GM21423 (cell line): ENCODE results near the gene CTTNBP2NL.
A peak's percentile ranks its signal among the peaks of the same experiment; 100 is the strongest.

Experiments used
- ATAC-seq: cut with Tn5 transposase; IDR thresholded peaks from one replicate; pipeline ENCODE4 v1.9.1; 2021; ENCODE audit warnings: mild to moderate bottlenecking, moderate library complexity; ENCODE audit not compliant: unreplicated experiment

The CTTNBP2NL gene

GRCh38 chr1:112395821-112396652 is at the start of gene CTTNBP2NL:
Gene CTTNBP2NL, plus strand, starts transcription at chr1:112396214. Its CDS starts 19,952 bp downstream, at chr1:112416166.
- ATAC-seq = peak; percentile 66

GRCh38 chr1:112346801-112347350 is 49.1 kb upstream of the CTTNBP2NL start:
- no peak for ATAC-seq

GRCh38 chr1:112356765-112357164 is 39.2 kb upstream of the CTTNBP2NL start:
- ATAC-seq = no peak

- ATAC-seq = no peak
These were observed 38.5 kb upstream of the CTTNBP2NL start for GRCh38 chr1:112357467-112357866.

DNA sequence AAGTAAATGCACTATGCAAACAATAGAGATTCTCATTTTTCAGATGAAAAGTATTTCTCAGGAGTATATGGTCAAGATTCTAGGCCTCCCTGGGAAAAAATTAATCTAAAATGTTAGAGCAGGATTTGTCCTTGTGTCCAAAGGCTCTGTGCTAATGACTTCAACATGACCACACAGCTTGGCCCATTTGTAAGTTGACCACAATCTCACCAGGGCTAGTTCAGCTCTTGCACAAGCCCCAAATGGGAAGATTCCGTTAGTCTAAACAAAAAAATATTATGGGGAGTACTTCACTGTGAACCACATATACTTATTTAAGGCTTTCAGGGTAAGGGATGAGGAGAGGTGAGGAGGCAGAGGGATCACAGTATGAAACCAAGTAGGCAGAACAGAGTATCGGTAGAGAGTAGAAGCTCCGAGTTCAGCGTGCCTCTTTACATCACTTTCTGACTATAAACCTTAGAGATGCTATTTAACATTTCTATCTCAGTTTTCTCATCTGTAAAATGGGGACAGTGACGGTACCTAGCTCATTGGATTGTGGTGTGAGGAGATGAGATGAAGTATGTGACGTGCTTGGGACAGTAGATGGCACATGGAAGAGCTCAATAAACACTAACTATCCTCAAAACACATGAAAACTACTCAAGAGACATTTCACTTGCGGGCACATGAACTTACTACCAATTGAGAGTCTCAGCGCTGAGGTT is 37.8 kb upstream of the CTTNBP2NL start:
- no peak for ATAC-seq

- no peak for ATAC-seq
These were observed 37.1 kb upstream of the CTTNBP2NL start for GRCh38 chr1:112358798-112359408.

DNA sequence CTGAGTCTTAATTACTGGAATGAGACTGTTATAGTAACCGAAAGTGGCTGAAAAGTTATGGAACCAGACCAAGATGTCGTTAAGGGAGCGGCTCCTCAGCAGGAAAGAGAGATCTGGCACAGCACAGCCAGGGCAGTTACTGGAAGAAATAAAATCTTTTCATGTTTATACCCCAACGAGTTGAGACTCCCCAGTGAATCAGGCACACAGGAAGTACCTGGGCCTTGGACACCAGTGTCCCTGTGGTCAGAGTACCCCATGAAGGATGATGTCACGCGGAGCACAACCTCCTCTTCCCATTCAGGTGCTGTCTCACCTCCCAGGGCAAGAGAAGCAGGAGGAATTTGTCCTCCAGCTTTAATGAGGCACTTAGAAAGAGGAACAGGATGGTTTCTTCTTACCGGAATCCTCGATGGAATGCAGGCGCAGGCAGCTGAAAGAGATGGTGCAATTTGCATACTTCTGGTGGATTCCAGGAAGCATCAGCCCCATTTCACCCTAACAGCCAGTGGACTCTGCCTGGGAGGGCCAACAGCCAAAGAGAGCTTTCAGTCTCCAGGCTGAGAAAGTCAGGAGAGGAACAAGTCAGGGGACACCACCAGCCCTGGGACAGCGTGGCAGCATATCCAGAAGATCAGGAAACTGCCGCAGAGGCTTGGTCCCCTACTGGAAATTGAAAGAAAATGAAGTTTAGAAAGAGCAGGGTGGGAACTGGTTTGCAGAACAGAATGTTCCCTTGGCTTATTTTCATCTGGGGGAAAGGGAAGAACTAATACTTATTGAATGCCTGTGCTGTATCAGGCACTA is 35.9 kb upstream of the CTTNBP2NL start:
- no peak for ATAC-seq

DNA sequence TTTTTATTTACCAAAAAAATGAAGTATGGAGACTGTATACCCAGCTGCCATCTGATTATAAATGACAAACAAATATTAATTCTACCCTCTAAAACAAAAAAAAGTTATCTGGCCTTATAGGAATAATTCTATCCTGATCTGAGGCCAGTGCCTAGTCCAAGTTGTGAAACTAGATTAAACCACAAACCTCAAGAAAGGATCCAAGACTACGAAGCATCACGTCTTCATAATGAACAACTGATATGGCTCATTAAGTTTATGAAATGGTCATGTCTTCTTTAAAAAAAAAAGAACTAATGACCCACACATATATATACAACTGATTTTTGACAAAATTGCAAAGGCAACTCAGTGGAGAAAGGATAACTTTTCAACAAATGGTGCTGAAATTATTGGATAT is 32.4 kb upstream of the CTTNBP2NL start:
- ATAC-seq = no peak

DNA sequence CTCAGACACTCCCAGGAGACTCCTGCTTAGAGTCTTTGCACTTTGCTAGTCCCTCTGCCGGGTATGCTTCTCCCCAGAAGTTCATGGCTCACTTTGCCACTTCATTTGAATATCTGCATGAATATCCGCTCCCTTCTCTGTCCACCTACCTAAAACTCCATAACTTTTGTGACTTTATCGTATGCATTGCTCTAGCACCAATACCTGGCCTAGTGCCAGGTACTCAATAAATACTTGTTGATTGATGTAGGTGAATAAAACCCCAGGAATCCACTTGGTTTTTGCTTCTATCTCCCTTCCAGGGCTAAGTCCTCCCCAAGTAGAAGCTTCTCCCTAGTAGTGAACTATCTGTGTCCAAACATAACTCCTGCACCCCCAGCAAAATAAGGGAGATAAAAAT is 27.8 kb upstream of the CTTNBP2NL start:
- no peak for ATAC-seq

DNA sequence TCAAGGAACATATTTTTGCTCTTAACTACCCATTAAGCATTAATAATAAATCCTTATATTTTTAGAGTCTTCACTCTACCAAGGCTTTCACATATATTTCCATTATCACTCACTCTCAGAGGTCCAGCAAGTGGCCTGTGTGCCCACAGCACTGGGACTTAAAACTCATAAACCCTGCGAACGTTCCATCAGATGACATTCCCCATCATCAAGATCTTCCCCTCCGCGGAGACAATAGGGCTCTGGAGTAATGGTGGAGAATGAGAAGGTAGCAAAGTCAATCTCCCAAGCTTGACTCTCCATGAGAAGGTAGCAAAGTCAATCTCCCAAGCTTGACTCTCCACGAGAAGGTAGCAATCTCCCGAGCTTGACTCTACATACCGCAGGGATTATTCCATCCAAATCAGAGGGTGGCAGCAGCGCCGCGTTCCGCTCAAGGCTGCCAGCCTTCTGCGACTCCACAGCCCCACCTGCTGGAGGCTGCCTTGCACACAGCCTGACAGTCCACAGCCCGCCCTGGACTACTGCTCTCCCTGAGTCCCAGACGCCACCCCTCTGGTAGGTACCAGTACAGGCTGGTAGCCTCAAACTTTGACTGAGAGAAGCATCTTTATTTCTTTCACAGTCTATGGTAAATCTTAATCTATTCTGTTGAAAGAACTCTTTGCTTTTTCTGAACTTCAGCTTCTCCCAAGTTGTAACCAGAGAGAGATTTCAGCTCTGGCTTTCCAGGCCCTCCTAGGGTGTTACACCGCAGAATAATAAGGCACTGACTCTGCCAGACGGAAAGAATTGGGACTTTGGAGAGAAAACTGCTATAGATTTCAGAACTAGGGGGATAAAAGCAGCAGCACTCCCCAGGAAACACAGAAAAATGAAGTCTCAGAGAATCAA is 26.4 kb upstream of the CTTNBP2NL start:
- peak; percentile 92 for ATAC-seq

DNA sequence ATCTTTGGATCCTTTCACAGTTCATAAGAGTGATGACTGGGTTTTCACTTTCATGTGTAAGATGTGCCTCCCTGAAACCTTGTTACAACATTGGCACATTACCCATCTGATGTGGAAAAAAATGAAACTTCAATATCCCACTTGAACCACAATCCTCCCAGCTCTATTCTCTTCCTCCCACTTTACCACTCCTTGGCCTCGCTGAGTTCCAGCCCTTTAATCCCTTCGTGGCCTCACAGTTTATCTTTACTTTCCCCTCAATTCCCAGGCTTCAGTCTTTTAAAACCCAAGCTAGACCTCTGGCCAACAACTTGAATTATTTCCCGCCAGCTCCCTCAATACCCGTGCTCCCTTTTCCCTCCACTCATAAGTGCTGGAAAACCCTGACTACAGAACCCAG is 25.0 kb upstream of the CTTNBP2NL start:
- ATAC-seq = no peak

- ATAC-seq = no peak
These were observed 24.2 kb upstream of the CTTNBP2NL start for GRCh38 chr1:112371775-112372174.

DNA sequence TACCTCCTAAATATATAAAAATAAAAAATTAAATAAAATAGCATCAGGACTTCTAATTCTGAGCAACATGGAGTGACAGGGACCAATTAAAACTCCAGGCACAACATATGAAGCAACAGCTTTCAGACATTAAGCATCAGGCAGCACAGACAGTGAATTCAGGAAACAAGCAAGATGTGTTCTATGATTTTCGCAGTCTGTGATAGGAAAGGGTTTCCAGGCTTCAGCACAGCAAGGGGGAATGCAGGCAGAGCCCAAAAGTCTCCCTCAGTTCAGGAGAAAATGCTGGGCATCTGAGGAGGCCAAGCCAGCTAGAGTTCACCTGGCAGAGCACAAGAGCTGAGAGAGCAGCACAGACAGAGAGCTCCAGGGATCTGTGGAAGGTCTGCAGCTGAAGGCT is 22.2 kb upstream of the CTTNBP2NL start:
- no peak for ATAC-seq

DNA sequence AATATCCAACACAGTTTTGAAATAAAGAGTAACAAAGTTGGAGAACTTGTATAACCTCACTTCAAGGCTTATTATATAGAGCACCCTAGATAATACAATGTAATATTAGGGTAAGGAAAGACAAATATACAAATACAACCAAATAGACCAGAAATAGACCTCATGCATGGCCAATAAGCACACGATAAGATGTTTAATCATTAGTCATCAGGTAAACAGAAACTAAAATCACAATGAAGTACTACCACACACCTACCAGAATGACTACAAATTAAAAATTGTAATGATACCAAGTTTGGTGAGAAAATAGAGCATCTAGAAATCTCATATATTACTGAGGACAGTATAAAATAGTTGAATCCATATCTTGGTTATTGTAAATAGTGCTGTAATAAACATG is 20.3 kb upstream of the CTTNBP2NL start:
- ATAC-seq = no peak

DNA sequence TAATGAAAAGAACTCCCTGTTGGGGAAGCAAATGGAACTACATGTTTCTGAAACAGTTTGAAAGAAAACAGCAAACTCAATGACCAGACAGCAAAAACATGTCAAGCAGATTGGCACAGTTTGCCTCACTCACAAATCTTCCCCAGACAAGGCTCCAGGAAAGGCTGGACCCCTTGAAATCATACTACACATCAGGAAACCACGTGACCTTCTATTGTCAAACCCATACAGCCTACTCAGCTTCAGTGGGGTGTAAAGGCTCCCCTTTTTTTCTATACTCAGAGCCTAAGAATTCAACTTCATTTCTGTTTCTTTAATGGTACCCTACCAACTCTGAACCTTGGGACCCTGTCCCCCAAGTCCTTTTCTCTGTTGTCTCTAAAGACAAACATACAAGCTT is 15.7 kb upstream of the CTTNBP2NL start:
- ATAC-seq = no peak

GRCh38 chr1:112381324-112382076 is 14.5 kb upstream of the CTTNBP2NL start:
- no peak for ATAC-seq

DNA sequence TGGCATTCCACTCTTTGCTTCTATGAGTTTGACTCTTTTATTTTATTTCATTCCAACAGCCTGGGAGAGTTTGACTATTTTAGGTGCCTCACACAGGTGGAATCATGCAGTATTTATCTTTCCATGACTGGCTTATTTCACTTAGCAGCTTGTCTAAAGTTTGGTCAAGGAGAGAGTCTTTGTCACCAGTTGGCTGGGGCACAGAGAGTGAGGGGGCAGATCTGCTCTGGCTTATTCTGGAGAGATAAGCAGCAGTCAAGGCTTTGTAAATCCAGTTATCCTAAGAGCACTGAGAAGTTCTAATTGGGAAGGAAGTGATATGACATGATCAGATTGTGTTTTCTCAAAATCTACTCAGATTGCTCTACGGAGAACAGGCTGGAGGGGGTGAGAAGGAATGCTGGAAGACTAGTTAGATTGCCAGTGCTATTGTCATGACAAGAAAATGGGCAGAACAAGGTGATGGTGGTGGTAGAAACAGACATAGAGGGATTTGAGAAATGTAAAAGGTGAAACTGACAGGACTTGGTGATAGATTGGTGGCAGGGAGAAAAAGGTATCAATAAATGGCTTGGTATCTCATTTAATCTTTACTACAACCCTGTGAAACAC is 12.1 kb upstream of the CTTNBP2NL start:
- no peak for ATAC-seq

DNA sequence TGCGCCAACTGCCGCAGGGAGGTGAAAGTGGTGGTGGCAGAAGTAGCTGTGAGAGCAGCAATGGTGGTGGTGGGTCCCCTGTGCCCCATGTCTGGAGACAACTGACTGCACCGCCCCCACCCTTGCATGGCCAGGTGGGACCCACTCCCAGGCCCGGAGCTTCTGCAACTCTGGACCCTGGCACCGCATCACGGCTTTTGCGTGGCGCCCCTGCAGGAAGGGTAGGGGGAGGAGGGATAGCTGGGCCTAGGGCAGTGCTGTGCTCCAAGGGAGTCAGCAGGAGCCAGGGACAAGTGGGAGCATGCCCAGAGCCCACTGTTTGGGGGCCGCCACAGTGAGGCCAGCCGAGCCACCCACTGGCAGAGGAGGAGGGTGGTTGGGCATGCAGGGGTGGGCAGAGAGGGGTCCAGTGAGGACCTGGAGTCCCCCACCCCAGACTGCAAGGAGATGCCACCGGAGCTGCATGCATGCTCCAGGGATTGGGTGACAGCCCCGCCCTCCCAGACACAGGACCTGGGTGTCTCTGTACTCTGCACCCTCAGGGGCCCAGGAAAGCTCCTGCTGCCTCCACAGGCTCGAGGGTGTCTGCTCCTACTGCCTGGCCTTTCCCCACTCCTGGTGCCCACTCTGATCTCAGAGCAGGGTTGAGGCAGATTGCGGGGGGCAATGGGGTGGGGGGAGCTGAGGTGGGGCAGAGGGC is 9.8 kb upstream of the CTTNBP2NL start:
- ATAC-seq = no peak
